ENCODE measurements around the gene OR4K5. TPM values are rescaled to one million over a fixed set of nuclear protein-coding genes. Genes with fewer than 3 reads are reported as not detected.
"Not testable (repeated sequence)": the region's sequence is repeated elsewhere in the genome, so short reads cannot be mapped to it uniquely, and the experiment has no call there.

Gene OR4K5
- total RNA-seq, 2 experiments from 2014 or later = not detected

DNA sequence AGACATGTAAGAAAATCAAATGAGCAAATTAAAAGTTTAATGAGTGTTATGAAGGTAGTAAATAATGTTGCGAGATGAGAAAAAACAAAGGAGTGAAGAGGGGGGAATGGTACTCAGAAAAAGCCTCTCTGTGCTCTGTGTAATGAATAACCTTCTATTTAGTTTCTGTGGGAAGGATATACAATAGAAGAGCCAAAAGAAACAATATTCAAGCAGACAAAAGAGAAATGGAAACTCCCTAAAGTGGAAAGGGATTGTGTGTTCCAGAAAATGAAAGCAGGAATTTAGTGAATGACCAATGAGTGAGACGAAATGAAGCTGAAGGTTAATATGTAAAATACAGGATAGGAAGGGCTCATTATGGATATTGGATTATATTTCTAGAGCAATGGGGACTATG, 28.8 kb downstream of the OR4K5 start:
- H3K4me2 ChIP-seq (ENCODE audit: low read length) = no peak overlapping the region
- CTCF ChIA-PET (ENCODE audit: unreplicated experiment) = no interaction called here
- no peak overlapping the region for H2AFZ ChIP-seq (ENCODE audit: low read length)
- no peaks in the 10 kb centered on the region for H3K36me3 ChIP-seq (ENCODE audit: insufficient read depth, low read length)
- H3K79me2 ChIP-seq (ENCODE audit: insufficient read depth, low read depth, low read length) = no peaks in the 10 kb centered on the region
- intact Hi-C loops (cut with micrococcal nuclease; ENCODE audit: unreplicated experiment) = no loop called here
- no TSS peak for BruUV-seq (replicated peaks)
- H3K27ac ChIP-seq (ENCODE audit: low read depth, low read length, poor library complexity, severe bottlenecking) = no peak overlapping the region
- TF ChIP-seq EZH2phosphoT487 (IDR thresholded peaks at IDR 0.05; ENCODE audit: borderline replicate concordance, low read depth, low read length) = no peak
- TF ChIP-seq CTCF (conservative IDR thresholded peaks at IDR 0.05; ENCODE audit: low read length) = no peak
- H3K4me3 ChIP-seq (ENCODE audit: low read depth, low read length, poor library complexity, severe bottlenecking) = no peak overlapping the region
- no peaks in the 10 kb centered on the region for H3K4me1 ChIP-seq (ENCODE audit: insufficient read depth, low read length, poor library complexity, severe bottlenecking)
- no peaks in the 10 kb centered on the region for H3K9me3 ChIP-seq (ENCODE audit: low read length)
- H4K20me1 ChIP-seq (ENCODE audit: insufficient read depth, low read length) = no peaks in the 10 kb centered on the region
- POLR2A ChIA-PET = no interaction called here
- DNase-seq (ENCODE audit: low spot score) = no peak
- H3K9me2 ChIP-seq (ENCODE audit: insufficient read depth, low read length) = no peaks in the 10 kb centered on the region

- POLR2A ChIA-PET; H3K4me2 ChIP-seq (ENCODE audit: low read length); CTCF ChIA-PET (ENCODE audit: unreplicated experiment); H4K20me1 ChIP-seq (ENCODE audit: insufficient read depth, low read length); H3K36me3 ChIP-seq (ENCODE audit: insufficient read depth, low read length); H2AFZ ChIP-seq (ENCODE audit: low read length); H3K79me2 ChIP-seq (ENCODE audit: insufficient read depth, low read depth, low read length); H3K4me1 ChIP-seq (ENCODE audit: insufficient read depth, low read length, poor library complexity, severe bottlenecking); H3K4me3 ChIP-seq (ENCODE audit: low read depth, low read length, poor library complexity, severe bottlenecking); BruUV-seq (replicated peaks); H3K27ac ChIP-seq (ENCODE audit: low read depth, low read length, poor library complexity, severe bottlenecking); intact Hi-C loops (cut with micrococcal nuclease; ENCODE audit: unreplicated experiment); DNase-seq (ENCODE audit: low spot score); H3K9me3 ChIP-seq (ENCODE audit: low read length); H3K9me2 ChIP-seq (ENCODE audit: insufficient read depth, low read length): not testable (repeated sequence)
Observed at GRCh38 chr14:19969735-19970134, 49.3 kb downstream of the OR4K5 start.

Other genes starting within 250 kb of the OR4K5 start
- not detected in 2 replicates for gene OR11H2, start 206.7 kb upstream of the OR4K5 start, total RNA-seq (2014; rRNA removed; shearing (Covaris generic))
- gene OR11H2, start 206.7 kb upstream of the OR4K5 start, total RNA-seq (2022) = not detected in 2 replicates
- not detected in 2 replicates for gene OR4Q3, start 177.0 kb upstream of the OR4K5 start, total RNA-seq (2014; rRNA removed; shearing (Covaris generic))
- not detected in 2 replicates for gene OR4Q3, start 177.0 kb upstream of the OR4K5 start, total RNA-seq (2022)
- gene OR4M1, start 147.1 kb upstream of the OR4K5 start, total RNA-seq (2014; rRNA removed; shearing (Covaris generic)) = not detected in 2 replicates
- not detected in 2 replicates for gene OR4M1, start 147.1 kb upstream of the OR4K5 start, total RNA-seq (2022)
- gene OR4N2, start 116.8 kb upstream of the OR4K5 start, total RNA-seq (2014; rRNA removed; shearing (Covaris generic)) = not detected in 2 replicates
- not detected in 2 replicates for gene OR4N2, start 116.8 kb upstream of the OR4K5 start, total RNA-seq (2022)
- gene OR4K2, start 45.5 kb upstream of the OR4K5 start, total RNA-seq (2014; rRNA removed; shearing (Covaris generic)) = not detected in 2 replicates
- gene OR4K2, start 45.5 kb upstream of the OR4K5 start, total RNA-seq (2022) = not detected in 2 replicates
- 0.38 TPM in 1 of 2 replicates, not detected in the other for gene OR4K1, start 10.3 kb downstream of the OR4K5 start, total RNA-seq (2014; rRNA removed; shearing (Covaris generic))
- not detected in 2 replicates for gene OR4K1, start 10.3 kb downstream of the OR4K5 start, total RNA-seq (2022)
- gene OR4K15, start 55.0 kb downstream of the OR4K5 start, total RNA-seq (2014; rRNA removed; shearing (Covaris generic)) = not detected in 2 replicates
- gene OR4K15, start 55.0 kb downstream of the OR4K5 start, total RNA-seq (2022) = not detected in 2 replicates
- not detected in 2 replicates for gene OR4Q2, start 81.6 kb downstream of the OR4K5 start, total RNA-seq (2014; rRNA removed; shearing (Covaris generic))
- gene OR4Q2, start 81.6 kb downstream of the OR4K5 start, total RNA-seq (2022) = not detected in 2 replicates
- not detected in 2 replicates for gene OR4K14, start 98.7 kb downstream of the OR4K5 start, total RNA-seq (2014; rRNA removed; shearing (Covaris generic))
- not detected in 2 replicates for gene OR4K14, start 98.7 kb downstream of the OR4K5 start, total RNA-seq (2022)
- gene OR4K13, start 115.4 kb downstream of the OR4K5 start, total RNA-seq (2014; rRNA removed; shearing (Covaris generic)) = not detected in 2 replicates
- gene OR4K13, start 115.4 kb downstream of the OR4K5 start, total RNA-seq (2022) = not detected in 2 replicates
- gene OR4L1, start 139.4 kb downstream of the OR4K5 start, total RNA-seq (2014; rRNA removed; shearing (Covaris generic)) = not detected in 2 replicates
- not detected in 2 replicates for gene OR4L1, start 139.4 kb downstream of the OR4K5 start, total RNA-seq (2022)
- not detected in 2 replicates for gene OR4K17, start 190.1 kb downstream of the OR4K5 start, total RNA-seq (2014; rRNA removed; shearing (Covaris generic))
- not detected in 2 replicates for gene OR4K17, start 190.1 kb downstream of the OR4K5 start, total RNA-seq (2022)
- not detected in 2 replicates for gene OR4N5, start 218.2 kb downstream of the OR4K5 start, total RNA-seq (2014; rRNA removed; shearing (Covaris generic))
- not detected in 2 replicates for gene OR4N5, start 218.2 kb downstream of the OR4K5 start, total RNA-seq (2022)

All from OCI-LY7 (cell line).